Sigmoid colon (tissue), 7 donors: ENCODE data around the gene FGGY. TPM values are rescaled to one million over a fixed set of nuclear protein-coding genes. Genes with fewer than 3 reads are reported as not detected.
"Not testable (repeated sequence)": the region's sequence is repeated elsewhere in the genome, so short reads cannot be mapped to it uniquely, and the experiment has no call there.

Experiments
- DNase-seq: peaks from one replicate; pipeline ENCODE4 v3.0.0-alpha.2; 2019
- H3K27ac ChIP-seq, 4 donors: fragments of 200-600 bp; sonication (generic); one replicate each; pipeline ENCODE4 v1.5.1; 2016 to 2019; ENCODE audit warnings: mild to moderate bottlenecking in 1 of 4
- H3K27me3 ChIP-seq, 3 donors: fragments of 200-600 bp; sonication (generic); one replicate each; pipeline ENCODE4 v1.5.1; 2019; ENCODE audit warnings: mild to moderate bottlenecking in 1 of 3
- H3K36me3 ChIP-seq, 4 donors: fragments of 200-600 bp; sonication (generic); one replicate each; pipeline ENCODE4 v1.5.1; 2016 to 2019
- H3K4me1 ChIP-seq, 4 donors: fragments of 200-600 bp; sonication (generic); one replicate each; pipeline ENCODE4 v1.5.1; 2017 to 2019
- H3K4me3 ChIP-seq, 4 donors: fragments of 200-600 bp; sonication (generic); one replicate each; pipeline ENCODE4 v1.5.1; 2017 to 2019; ENCODE audit warnings: mild to moderate bottlenecking in 2 of 4, moderate library complexity in 1 of 4
- H3K9me3 ChIP-seq, 4 donors: fragments of 200-600 bp in 3 of 4; sonication (generic) in 3 of 4; one replicate each; pipeline versions ENCODE4 v1.5.1 to v1.6.1; 2013 to 2019
- CTCF ChIP-seq, 4 experiments: fragments of 450-650 bp in 3 of 4; fragments of 200-600 bp in 1 of 4; IDR thresholded peaks; one replicate each; pipeline ENCODE4 v1.5.1; 2016 to 2019; ENCODE audit warnings: antibody characterized with exemption in 4 of 4, mild to moderate bottlenecking in 3 of 4, moderate library complexity in 2 of 4
- EP300 ChIP-seq, 4 donors: sonication (generic); formaldehyde crosslinking; IDR thresholded peaks; one replicate each; pipeline ENCODE4 v1.6.1; 2017; ENCODE audit warnings: antibody characterized with exemption in 4 of 4
- POLR2A ChIP-seq, 2 donors: fragments of 450-650 bp; IDR thresholded peaks; one replicate each; pipeline ENCODE4 v1.6.1; 2016; ENCODE audit warnings: antibody characterized with exemption in 2 of 2, mild to moderate bottlenecking in 2 of 2, moderate library complexity in 2 of 2
- POLR2AphosphoS5 ChIP-seq, 4 donors: sonication (generic); formaldehyde crosslinking; IDR thresholded peaks; one replicate each; pipeline ENCODE4 v1.6.1; 2017; ENCODE audit warnings: antibody characterized with exemption in 4 of 4
- WGBS, 2 donors: extraction: QIAGEN DNeasy Blood & Tissue Kit; methylation state at CpG; one replicate each; pipeline ENCODE4 v1.1.7; 2013; 5-methylcytosine and 5-hydroxymethylcytosine counted together
- intact Hi-C: fragments of 100-400 bp; cut with DNase I; formaldehyde crosslinking; loops from one replicate; pipeline ENCODE4 v1.15.1; 2023
- polyA plus RNA-seq, 3 donors: library from polyadenylated mRNA; stranded (reverse); fragments of 200-250 nt; gene quantifications; one replicate each; pipeline ENCODE4 v1.2.3, GENCODE V29; 2013
- total RNA-seq, 4 donors: library from RNA; depleted of rRNA; stranded (reverse); fragments of >200 nt; gene quantifications; one replicate each; pipeline ENCODE4 v1.1.0, GENCODE V29; 2016
- donor health status: healthy with polysubstance abuse.
- donor health status: Bipolar disorder and iron deficiency.
- donor health status: healthy.

Gene FGGY
- total and polyA plus RNA-seq, 7 donors: 4.8 to 54.1 (median 20.5) TPM

- H3K4me1 ChIP-seq: peaks cover 0 to 39% (median 31%) of the 10 kb centered on the region in 4 donors
- H3K27ac ChIP-seq: no peak overlapping the region
- TF ChIP-seq POLR2AphosphoS5 (IDR thresholded peaks at IDR 0.05) (no peak), POLR2A (IDR thresholded peaks at IDR 0.05) (no peak), CTCF (IDR thresholded peaks at IDR 0.05) (no peak)
- no peak for DNase-seq
- intact Hi-C loops: no loop called here
- H3K4me3 ChIP-seq: no peak overlapping the region
- WGBS, 2 donors: 71 to 78% methylated on average over 1 of the region's 1 CpG
- no peaks in the 10 kb centered on the region for H3K9me3 ChIP-seq
- H3K27me3 ChIP-seq: no peaks in the 10 kb centered on the region
- H3K36me3 ChIP-seq: no peaks in the 10 kb centered on the region
Measured at GRCh38 chr1:59352065-59352464, 55.2 kb downstream of the FGGY start.

- H3K27ac ChIP-seq: peak overlapping the region in 2 of 4 donors; percentile 19 to 32
Measured at GRCh38 chr1:59353453-59353852, 56.6 kb downstream of the FGGY start.

GRCh38 chr1:59354239-59354638 is 57.3 kb downstream of the FGGY start:
- 35 to 76% methylated on average over 4 of the region's 4 CpGs for WGBS, 2 donors
- H3K9me3 ChIP-seq, intact Hi-C loops, H3K27me3 ChIP-seq, DNase-seq, H3K4me3 ChIP-seq, H3K36me3 ChIP-seq: not testable (repeated sequence)
- H3K4me1 ChIP-seq: peaks cover 0 to 46% (median 37%) of the 10 kb centered on the region in 4 donors
- H3K27ac ChIP-seq: peak overlapping the region in 2 of 4 donors; percentile 34 to 46

More at GRCh38 chr1:59353453-59353852, 56.6 kb downstream of the FGGY start:
- TF ChIP-seq POLR2AphosphoS5 (IDR thresholded peaks at IDR 0.05): peak in 2 of 4 donors; percentile 31 to 55
- no peak for TF ChIP-seq CTCF (IDR thresholded peaks at IDR 0.05)
- no peak for TF ChIP-seq EP300 (IDR thresholded peaks at IDR 0.05)
- TF ChIP-seq POLR2A (IDR thresholded peaks at IDR 0.05): no peak
- no peak for DNase-seq
- no peaks in the 10 kb centered on the region for H3K36me3 ChIP-seq
- H3K9me3 ChIP-seq: no peaks in the 10 kb centered on the region
- H3K27me3 ChIP-seq: no peaks in the 10 kb centered on the region
- intact Hi-C loops: no loop called here
- peaks cover 0 to 46% (median 37%) of the 10 kb centered on the region in 4 donors for H3K4me1 ChIP-seq
- no peak overlapping the region for H3K4me3 ChIP-seq
- 58 to 77% methylated on average over 3 of the region's 3 CpGs for WGBS, 2 donors

- 20 to 63% methylated on average over 5 of the region's 5 CpGs for WGBS, 2 donors
- intact Hi-C loops: no loop called here
- Histone ChIP-seq H3K27me3 (no peaks in the 10 kb centered on the region), H3K9me3 (no peaks in the 10 kb centered on the region), H3K36me3 (no peaks in the 10 kb centered on the region), H3K4me3 (no peak overlapping the region), H3K27ac (peak overlapping the region in 2 of 4 donors; percentile 34 to 46), H3K4me1 (peaks cover 0 to 46% (median 37%) of the 10 kb centered on the region in 4 donors)
- TF ChIP-seq CTCF (IDR thresholded peaks at IDR 0.05) (no peak), EP300 (IDR thresholded peaks at IDR 0.05) (no peak), POLR2AphosphoS5 (IDR thresholded peaks at IDR 0.05) (no peak), POLR2A (IDR thresholded peaks at IDR 0.05) (no peak)
- DNase-seq: no peak
Measured at GRCh38 chr1:59354709-59355337, 57.9 kb downstream of the FGGY start.

- H3K4me1 ChIP-seq: peaks cover 0 to 50% (median 39%) of the 10 kb centered on the region in 4 donors
- peak overlapping the region in 3 of 4 donors; percentile 11 to 46 (median 34) for H3K27ac ChIP-seq
- no peaks in the 10 kb centered on the region for H3K36me3 ChIP-seq
- no peak for DNase-seq
- no peak overlapping the region for H3K4me3 ChIP-seq
- TF ChIP-seq EP300 (IDR thresholded peaks at IDR 0.05): no peak
- no peak for TF ChIP-seq CTCF (IDR thresholded peaks at IDR 0.05)
- TF ChIP-seq POLR2A (IDR thresholded peaks at IDR 0.05): no peak
- no peak for TF ChIP-seq POLR2AphosphoS5 (IDR thresholded peaks at IDR 0.05)
- intact Hi-C loops: no loop called here
- no peaks in the 10 kb centered on the region for H3K27me3 ChIP-seq
- H3K9me3 ChIP-seq: no peaks in the 10 kb centered on the region
Measured at GRCh38 chr1:59355361-59355760, 58.5 kb downstream of the FGGY start.
